Measurements from ENCODE around the gene ZNF57. TPM values are rescaled to one million over a fixed set of nuclear protein-coding genes. Genes with fewer than 3 reads are reported as not detected.
A peak's percentile ranks its signal among the peaks of the same experiment; 100 is the strongest.

ZNF57 gene
- total and polyA plus RNA-seq, 2 of the 13 experiments (the other 11 are each of a cell fraction or from before 2014, with no cell fraction given) = 6.6 to 17.5 TPM

DNA sequence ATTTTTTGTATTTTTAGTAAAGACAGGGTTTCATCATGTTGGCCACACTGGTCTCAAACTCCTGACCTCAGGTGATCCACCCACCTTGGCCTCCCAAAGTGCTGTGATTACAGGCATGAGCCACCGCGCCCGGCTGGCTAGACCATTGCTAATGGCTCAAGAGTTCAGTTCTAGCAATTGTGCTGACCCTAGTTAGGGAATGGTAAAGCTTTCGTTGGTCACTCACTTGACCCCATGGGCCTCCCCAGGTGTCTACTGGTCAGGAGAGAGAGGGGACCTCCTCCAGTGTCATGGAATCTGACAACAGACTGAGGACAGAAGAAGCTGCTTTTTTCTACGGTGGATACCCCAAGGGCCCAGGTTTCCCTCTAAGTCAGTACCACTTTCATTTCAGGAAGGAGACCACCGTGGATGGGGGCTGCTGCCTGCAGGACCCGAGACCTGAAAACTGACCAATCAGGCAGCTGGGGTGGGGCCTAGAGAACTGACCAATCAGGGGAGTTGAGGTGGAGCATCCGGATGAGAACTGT is 34.2 kb upstream of the ZNF57 start (continued):
- TF ChIP-seq TBL1XR1 (IDR thresholded peaks at IDR 0.05; ENCODE audit: borderline replicate concordance, low read length, partially characterized antibody) (no peak), REXO4 (CRISPR knock-in tag; IDR thresholded peaks at IDR 0.05; ENCODE audit: borderline replicate concordance) (no peak), ZNF652 (CRISPR knock-in tag; IDR thresholded peaks at IDR 0.05; ENCODE audit: borderline replicate concordance, low read depth) (no peak), ZFP82 (CRISPR knock-in tag; IDR thresholded peaks at IDR 0.05; ENCODE audit: borderline replicate concordance) (no peak), SP140L (CRISPR knock-in tag; IDR thresholded peaks at IDR 0.05; ENCODE audit: borderline replicate concordance) (no peak), EP300 (IDR thresholded peaks at IDR 0.05; ENCODE audit: low read depth in 2 of 2, low read length in 2 of 2) (no peak), EP300 (CRISPR knock-in tag; IDR thresholded peaks at IDR 0.05; ENCODE audit: borderline replicate concordance) (no peak), ELF1 (CRISPR knock-in tag; IDR thresholded peaks at IDR 0.05) (no peak), ZBTB38 (CRISPR knock-in tag; IDR thresholded peaks at IDR 0.05) (0 out of 2 replicates have a peak, but pooled peaks have one; percentile 9), TBP (CRISPR knock-in tag; IDR thresholded peaks at IDR 0.05) (no peak), PRPF4 (IDR thresholded peaks at IDR 0.05; ENCODE audit: low read depth, low read length, poor library complexity, severe bottlenecking) (no peak), SP5 (CRISPR knock-in tag; IDR thresholded peaks at IDR 0.05; ENCODE audit: borderline replicate concordance, low read depth) (no peak), ZNF674 (CRISPR knock-in tag; IDR thresholded peaks at IDR 0.05; ENCODE audit: low read depth) (no peak), POGZ (CRISPR knock-in tag; IDR thresholded peaks at IDR 0.05) (no peak), CSRNP1 (CRISPR knock-in tag; IDR thresholded peaks at IDR 0.05) (no peak), ZNF441 (CRISPR knock-in tag; IDR thresholded peaks at IDR 0.05; ENCODE audit: borderline replicate concordance) (no peak), ZNF790 (CRISPR knock-in tag; IDR thresholded peaks at IDR 0.05; ENCODE audit: borderline replicate concordance) (no peak), ZFX (CRISPR knock-in tag; IDR thresholded peaks at IDR 0.05; ENCODE audit: low read depth) (peak; percentile 53; the same call in 1 of the 2 replicates), KLF9 (CRISPR knock-in tag; IDR thresholded peaks at IDR 0.05; ENCODE audit: low read depth) (no peak), IKZF5 (CRISPR knock-in tag; IDR thresholded peaks at IDR 0.05) (no peak; the same call in 1 of the 2 replicates), PLSCR1 (CRISPR knock-in tag; IDR thresholded peaks at IDR 0.05; ENCODE audit: borderline replicate concordance) (no peak), ZNF296 (CRISPR knock-in tag; conservative IDR thresholded peaks at IDR 0.05) (0 out of 2 replicates have a peak, but pooled peaks have one; percentile 29), CBX2 (IDR thresholded peaks at IDR 0.05; ENCODE audit: low read depth, low read length) (no peak), CBX2 (CRISPR knock-in tag; IDR thresholded peaks at IDR 0.05; ENCODE audit: low read depth) (no peak)
- TF ChIP-seq, protein P1, sequence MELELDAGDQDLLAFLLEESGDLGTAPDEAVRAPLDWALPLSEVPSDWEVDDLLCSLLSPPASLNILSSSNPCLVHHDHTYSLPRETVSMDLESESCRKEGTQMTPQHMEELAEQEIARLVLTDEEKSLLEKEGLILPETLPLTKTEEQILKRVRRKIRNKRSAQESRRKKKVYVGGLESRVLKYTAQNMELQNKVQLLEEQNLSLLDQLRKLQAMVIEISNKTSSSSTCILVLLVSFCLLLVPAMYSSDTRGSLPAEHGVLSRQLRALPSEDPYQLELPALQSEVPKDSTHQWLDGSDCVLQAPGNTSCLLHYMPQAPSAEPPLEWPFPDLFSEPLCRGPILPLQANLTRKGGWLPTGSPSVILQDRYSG (CRISPR knock-in tag; IDR thresholded peaks at IDR 0.05) = no peak
- TF ChIP-seq, protein P2, sequence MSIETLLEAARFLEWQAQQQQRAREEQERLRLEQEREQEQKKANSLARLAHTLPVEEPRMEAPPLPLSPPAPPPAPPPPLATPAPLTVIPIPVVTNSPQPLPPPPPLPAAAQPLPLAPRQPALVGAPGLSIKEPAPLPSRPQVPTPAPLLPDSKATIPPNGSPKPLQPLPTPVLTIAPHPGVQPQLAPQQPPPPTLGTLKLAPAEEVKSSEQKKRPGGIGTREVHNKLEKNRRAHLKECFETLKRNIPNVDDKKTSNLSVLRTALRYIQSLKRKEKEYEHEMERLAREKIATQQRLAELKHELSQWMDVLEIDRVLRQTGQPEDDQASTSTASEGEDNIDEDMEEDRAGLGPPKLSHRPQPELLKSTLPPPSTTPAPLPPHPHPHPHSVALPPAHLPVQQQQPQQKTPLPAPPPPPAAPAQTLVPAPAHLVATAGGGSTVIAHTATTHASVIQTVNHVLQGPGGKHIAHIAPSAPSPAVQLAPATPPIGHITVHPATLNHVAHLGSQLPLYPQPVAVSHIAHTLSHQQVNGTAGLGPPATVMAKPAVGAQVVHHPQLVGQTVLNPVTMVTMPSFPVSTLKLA (IDR thresholded peaks at IDR 0.05) = no peak
